GM12874 (cell line): Measurements from ENCODE around the gene P2RX5.

ENCODE experiments used
- TF ChIP-seq, protein P1 (sequence below): IDR thresholded peaks from 2 replicates; pipeline ENCODE4 v1.5.1; 2011; ENCODE audit warnings: low read depth, mild to moderate bottlenecking, control low read depth, low read length, moderate library complexity; ENCODE audit not compliant: insufficient read depth

Gene P2RX5

DNA sequence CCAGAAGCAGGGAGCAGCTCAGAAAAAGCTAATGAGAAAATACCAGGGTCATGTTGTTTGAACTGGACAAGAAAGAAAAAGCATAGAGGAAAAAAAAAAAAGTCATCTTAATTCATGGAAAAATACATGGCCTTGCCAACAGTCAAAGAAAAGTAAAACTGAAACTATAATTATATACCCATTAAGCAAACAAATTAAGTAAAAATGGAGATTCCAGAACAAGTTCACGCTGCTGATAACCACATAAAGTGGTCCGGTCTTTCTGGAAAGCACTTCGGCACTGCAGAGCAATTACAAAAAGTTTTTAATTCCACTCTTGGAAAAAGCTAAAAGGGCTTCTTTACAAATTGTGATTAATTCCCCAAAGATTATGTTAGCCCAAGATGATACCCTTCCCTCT, 12.4 kb upstream of the P2RX5 start:
- TF ChIP-seq, protein P1, sequence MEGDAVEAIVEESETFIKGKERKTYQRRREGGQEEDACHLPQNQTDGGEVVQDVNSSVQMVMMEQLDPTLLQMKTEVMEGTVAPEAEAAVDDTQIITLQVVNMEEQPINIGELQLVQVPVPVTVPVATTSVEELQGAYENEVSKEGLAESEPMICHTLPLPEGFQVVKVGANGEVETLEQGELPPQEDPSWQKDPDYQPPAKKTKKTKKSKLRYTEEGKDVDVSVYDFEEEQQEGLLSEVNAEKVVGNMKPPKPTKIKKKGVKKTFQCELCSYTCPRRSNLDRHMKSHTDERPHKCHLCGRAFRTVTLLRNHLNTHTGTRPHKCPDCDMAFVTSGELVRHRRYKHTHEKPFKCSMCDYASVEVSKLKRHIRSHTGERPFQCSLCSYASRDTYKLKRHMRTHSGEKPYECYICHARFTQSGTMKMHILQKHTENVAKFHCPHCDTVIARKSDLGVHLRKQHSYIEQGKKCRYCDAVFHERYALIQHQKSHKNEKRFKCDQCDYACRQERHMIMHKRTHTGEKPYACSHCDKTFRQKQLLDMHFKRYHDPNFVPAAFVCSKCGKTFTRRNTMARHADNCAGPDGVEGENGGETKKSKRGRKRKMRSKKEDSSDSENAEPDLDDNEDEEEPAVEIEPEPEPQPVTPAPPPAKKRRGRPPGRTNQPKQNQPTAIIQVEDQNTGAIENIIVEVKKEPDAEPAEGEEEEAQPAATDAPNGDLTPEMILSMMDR, result no peak

DNA sequence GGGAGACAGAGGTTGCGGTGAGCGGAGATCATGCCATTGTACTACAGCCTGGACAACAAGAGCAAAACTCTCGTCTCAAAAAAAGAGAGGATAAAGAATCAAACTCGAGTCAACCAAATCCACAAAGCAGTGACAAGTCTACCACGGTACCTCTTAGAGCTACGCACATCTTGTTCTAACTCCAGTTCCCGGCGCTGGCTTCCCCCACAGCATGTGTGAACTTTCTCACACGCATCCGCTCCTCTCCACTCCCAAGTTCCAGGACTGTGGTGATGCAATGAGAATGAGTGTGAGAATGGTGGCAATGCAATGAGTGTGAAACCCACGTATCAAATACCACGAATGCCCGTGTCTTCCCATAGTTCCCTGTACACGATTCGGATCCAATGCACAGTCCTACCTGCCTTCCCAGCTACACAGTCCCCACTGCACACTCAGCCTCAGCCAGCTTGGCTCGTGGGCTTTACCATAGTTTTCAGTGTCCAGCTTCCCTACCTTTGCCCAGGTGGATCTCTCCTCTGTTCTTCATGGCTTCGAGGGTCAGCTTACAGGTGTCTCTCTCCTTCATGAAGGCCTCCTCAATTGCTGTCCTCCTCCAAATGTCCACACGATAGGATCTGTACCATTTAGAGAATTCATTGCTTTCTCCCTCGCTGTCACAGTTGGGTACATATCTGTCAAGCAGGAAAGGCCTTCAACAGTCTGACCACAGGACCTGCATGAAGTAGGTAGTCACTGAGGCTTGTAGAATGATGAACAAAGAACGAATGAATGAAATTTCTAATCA, 9.2 kb upstream of the P2RX5 start:
- TF ChIP-seq, protein P1, result no peak

DNA sequence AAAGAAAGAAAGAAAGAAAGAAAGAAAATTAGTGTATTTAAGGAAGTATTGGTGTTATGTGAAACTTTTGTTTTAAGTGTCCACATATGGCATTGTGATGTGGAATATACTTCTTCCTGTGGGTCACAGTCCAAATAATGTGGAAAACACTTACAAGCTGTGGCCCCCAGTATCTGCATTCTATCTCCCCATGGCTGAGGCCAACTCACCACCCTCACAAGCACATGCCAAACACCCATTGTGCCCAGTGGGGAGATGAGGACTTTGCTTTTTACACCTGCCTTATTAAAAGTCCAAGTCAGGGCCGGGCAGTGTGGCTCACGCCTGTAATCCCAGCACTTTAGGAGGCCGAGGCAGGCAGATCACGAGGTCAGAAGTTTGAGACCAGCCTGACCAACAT, 4.0 kb upstream of the P2RX5 start:
- TF ChIP-seq, protein P1, result no peak

DNA sequence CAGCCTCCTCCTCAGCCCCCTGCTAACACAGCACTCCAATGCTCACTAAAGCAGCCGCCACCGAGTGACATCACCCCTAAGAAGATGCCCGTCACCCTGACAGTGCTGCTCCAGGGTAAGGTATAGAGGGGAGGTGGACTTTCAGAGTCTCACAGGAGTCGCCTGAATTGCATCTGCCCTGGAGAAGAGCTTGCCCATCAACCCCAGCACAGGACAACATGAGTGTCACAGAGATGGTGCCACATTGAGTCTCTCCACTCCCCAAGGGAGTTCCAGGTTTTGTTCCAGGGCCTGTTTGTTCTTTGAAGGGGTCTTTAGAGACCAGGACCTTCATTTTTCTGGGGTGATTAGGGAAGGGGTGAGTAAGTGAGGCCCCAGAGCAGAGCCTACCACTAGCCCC, 2.2 kb upstream of the P2RX5 start:
- TF ChIP-seq, protein P1, result no peak

DNA sequence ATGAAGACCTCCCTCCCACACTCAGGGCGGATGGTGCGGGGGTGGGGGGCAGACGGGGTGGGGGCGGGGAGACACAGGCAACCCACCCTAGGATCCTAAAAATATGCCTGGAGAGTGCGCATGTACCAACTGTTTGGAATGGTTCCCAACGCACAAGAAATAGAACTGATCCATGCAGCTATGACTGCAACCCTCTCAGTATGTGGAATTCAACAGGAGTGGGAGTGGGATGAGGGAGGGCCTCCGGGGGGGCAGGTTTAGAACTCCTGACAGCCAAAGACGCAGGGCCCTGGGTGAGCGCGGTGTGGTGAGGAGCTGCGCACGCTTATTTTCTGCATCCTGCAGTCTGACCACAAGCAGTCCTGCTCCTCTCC, 1.1 kb upstream of the P2RX5 start:
- TF ChIP-seq, protein P1, result no peak

DNA sequence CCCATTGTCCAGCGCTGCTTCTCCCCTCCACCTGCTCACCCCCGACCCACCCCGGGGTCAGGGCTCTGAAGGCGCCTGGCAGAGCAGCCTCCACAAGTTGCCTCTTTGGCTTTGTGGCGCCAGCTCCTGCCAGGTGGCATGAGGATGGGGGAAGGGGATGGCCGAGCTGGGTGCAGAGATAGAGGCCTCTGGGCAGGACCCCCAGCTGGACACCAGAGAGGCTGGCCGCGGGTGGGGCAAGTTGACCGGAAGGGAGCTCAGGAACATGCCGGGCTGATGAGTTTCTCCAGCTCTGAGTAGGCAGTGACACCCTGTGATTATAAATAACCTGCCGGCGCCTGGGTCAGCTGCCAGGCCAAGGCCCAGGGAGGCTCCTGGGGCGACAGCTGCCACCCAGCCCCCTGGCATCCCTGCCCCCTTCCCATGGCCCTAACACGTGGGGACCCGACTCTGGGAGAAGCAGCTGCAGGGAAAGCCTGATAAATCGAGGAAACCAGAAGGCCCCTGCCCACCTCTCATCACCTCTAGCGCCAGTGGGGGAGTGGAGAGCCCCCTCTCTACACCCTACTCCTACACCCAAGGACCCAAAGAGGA, 729 bp downstream of the P2RX5 start:
- TF ChIP-seq, protein P1, result no peak

DNA sequence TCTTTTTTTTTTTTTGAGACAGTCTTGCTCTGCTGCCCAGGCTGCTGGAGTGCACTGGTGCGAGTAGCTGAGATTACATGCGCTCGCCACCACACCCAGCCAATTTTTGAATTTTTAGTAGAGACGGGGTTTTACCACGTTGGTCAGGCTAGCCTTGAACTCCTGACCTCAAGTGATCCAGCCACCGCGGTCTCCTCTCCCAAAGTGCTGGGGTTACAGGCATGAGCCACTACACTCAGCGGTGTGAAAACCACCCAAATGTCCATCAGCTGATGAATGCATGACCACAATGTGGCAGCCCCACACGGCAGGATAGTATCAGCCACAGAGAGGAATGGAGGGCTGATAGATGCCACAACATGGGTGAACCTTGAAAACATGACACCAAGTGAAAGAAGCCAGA, 2.1 kb downstream of the P2RX5 start:
- TF ChIP-seq, protein P1, result no peak
